ENCODE data around the gene SYNGAP1. TPM values are rescaled to one million over a fixed set of nuclear protein-coding genes. Genes with fewer than 3 reads are reported as not detected.
A peak's percentile ranks its signal among the peaks of the same experiment; 100 is the strongest.
"Not testable (repeated sequence)": the region's sequence is repeated elsewhere in the genome, so short reads cannot be mapped to it uniquely, and the experiment has no call there.

SYNGAP1 gene
- total and polyA plus RNA-seq, 2 donors, result 9.8 to 19.6 TPM

DNA sequence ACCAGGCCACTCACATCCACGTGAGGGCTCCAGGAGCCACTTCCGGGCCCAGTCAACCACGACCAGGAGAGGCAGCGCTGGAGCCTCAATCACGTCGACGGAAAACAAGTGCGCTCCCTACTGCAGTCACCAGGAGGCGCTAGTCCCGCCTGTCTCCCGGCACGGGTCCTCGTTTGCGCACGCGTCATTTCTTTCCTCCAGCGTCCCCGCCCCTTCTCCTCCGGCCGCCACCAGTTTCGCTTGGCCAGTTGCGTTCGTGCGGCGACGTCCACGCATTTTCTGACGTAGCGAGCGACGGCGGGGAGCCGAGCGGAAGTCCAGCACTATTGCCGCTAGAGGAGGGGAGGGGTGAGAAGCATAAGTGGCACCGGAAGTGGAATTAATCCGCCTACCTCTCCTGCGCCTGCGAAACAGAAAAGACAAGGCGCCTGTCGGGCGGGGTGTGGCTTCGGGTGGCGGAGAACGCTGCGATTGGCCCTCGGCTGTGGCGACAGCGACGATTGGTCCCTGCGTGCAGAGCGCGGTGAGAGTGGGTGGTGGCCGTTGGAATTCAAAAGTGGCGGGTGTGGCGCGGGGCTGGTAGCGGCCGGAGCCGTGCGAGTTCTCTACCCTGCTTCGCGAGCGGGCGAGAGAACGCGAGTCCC, 28.5 kb upstream of the SYNGAP1 start, which contains the start of gene KIFC1:
TSS of gene KIFC1 (plus strand) at position 546 of the 644 bp plus-strand sequence. CDS start 163 bp downstream, outside the sequence.
- no peaks in the 10 kb centered on the region for H3K4me1 ChIP-seq (ENCODE audit: insufficient read depth)
- DNase-seq (ENCODE audit: extremely low spot score), result peak; percentile 99
- peak within 1 kb of the TSS; percentile 85 for H3K27ac ChIP-seq (ENCODE audit: low read depth)
- under 1% methylated on average over 67 of the region's 67 CpGs for WGBS
- H3K4me3 ChIP-seq (ENCODE audit: low read depth, low read length), result peak within 1 kb of the TSS; percentile 9
- no peaks in the 10 kb centered on the region for H3K36me3 ChIP-seq (ENCODE audit: insufficient read depth)

DNA sequence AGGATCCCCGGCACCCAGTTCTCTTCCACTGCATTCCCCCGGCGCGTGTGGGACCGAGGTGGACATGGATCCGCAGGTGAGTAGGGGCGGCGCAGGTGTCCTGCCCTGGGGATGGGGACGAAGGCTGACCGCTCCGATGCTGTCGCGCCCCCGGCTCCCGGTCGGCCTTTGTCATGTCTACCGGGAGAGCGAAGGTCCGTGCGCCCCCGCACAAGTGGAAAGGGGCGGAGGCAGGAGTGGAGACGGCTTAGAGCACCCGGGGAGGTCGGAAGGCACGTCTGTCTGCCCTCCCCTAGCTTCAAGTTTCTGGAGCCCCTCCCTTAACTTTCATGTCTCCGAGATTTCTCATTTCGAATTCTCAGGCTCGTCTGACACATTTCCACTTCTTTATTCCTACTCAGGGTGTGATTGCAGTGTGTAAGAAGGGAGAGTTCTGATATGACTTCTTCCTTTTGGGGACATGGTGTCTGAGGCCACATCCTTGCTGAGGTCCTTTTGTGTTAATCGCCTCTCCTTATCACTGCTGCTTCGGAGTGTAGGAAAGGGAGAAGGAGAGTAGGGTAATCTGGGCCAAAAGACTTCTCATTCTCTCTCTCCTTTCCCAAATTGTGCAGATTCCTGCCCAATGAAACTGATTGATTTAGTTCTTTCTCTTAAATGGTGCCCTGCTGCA, 27.8 kb upstream of the SYNGAP1 start:
- H3K27ac ChIP-seq (ENCODE audit: low read depth), result peak overlapping the region; percentile 60
- under 1% methylated on average over 31 of the region's 31 CpGs for WGBS
- H3K4me3 ChIP-seq (ENCODE audit: low read depth, low read length), result peak overlapping the region; percentile 9
- H3K36me3 ChIP-seq (ENCODE audit: insufficient read depth), result no peaks in the 10 kb centered on the region
- no peak for DNase-seq (ENCODE audit: extremely low spot score)
- no peaks in the 10 kb centered on the region for H3K4me1 ChIP-seq (ENCODE audit: insufficient read depth)

DNA sequence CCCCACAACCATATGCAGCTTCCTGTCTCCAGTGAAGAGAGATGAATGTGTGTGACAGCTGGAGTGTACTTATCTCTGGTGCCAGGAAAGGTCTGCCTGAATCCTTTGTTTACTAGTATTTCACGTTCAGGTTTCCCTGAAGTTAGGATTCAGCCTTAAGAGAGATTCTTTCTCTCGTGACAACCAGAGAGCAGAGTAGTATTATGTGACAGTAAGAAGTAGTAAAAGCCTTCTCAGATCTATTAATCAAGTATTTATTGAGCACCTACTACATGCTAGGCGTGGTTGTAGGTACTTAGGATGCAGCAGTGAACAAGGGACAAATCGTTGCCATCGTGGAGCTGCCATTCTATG, 27.3 kb upstream of the SYNGAP1 start:
- 37% methylated on average over 5 of the region's 5 CpGs for WGBS
- no peak for DNase-seq (ENCODE audit: extremely low spot score)
- Histone ChIP-seq H3K36me3 (ENCODE audit: insufficient read depth) (no peaks in the 10 kb centered on the region), H3K27ac (ENCODE audit: low read depth) (no peak overlapping the region), H3K4me1 (ENCODE audit: insufficient read depth) (no peaks in the 10 kb centered on the region), H3K4me3 (ENCODE audit: low read depth, low read length) (no peak overlapping the region)

DNA sequence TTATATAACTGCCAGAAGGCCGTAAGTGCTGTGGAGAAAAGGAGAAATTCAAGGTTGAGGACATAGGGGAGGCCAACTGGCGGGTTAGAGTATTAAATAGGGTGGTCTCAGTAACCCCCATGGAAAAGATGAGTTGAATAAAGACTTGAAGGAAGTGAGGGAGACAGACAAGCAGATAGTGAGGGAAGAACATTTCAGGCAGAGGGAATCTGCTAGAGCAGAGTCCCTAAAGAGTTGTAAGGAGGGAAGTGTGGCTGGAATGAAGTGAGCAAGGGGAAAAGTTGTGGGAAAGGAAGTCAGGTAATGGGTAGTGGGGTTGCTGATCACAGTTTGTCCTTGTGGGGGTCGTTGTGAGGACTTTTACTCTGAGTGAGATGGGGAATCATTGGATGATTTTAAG, 26.9 kb upstream of the SYNGAP1 start:
- Histone ChIP-seq H3K36me3 (ENCODE audit: insufficient read depth) (no peaks in the 10 kb centered on the region), H3K27ac (ENCODE audit: low read depth) (no peak overlapping the region), H3K4me1 (ENCODE audit: insufficient read depth) (no peaks in the 10 kb centered on the region), H3K4me3 (ENCODE audit: low read depth, low read length) (no peak overlapping the region)
- no peak for DNase-seq (ENCODE audit: extremely low spot score)
- 57% methylated on average over 3 of the region's 3 CpGs for WGBS

GRCh38 chr6:33397541-33397940, 22.3 kb upstream of the SYNGAP1 start:
- no peak for DNase-seq (ENCODE audit: extremely low spot score)
- 43% methylated on average over 1 of the region's 1 CpG for WGBS
- no peak overlapping the region for H3K4me3 ChIP-seq (ENCODE audit: low read depth, low read length)
- H3K36me3 ChIP-seq (ENCODE audit: insufficient read depth), result no peaks in the 10 kb centered on the region
- H3K4me1 ChIP-seq (ENCODE audit: insufficient read depth), result no peaks in the 10 kb centered on the region
- no peak overlapping the region for H3K27ac ChIP-seq (ENCODE audit: low read depth)

GRCh38 chr6:33398601-33399000, 21.3 kb upstream of the SYNGAP1 start:
- H3K4me3 ChIP-seq (ENCODE audit: low read depth, low read length); DNase-seq (ENCODE audit: extremely low spot score); H3K36me3 ChIP-seq (ENCODE audit: insufficient read depth); H3K27ac ChIP-seq (ENCODE audit: low read depth); H3K4me1 ChIP-seq (ENCODE audit: insufficient read depth): not testable (repeated sequence)
- 94% methylated on average over 3 of the region's 3 CpGs for WGBS

DNA sequence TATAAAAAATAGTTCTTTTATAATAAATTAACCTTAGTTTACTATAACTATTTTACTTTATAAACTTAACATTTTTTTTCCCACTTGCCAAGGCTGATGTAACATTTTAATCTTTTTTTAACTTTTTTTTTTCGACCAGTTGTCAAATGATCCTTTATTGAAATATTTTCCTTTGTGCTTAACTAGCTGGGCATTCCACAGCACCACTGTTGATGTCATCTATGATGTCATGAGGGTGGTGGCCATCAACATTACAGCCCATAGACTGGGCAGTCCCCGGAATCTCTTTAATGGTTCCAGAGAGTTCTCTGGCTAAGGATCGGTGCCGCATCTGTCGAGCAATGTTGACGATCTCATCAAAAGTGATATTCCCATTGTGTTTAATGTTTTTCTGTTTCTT, 20.0 kb upstream of the SYNGAP1 start:
- WGBS, result 95% methylated on average over 6 of the region's 6 CpGs
- H3K4me3 ChIP-seq (ENCODE audit: low read depth, low read length); DNase-seq (ENCODE audit: extremely low spot score); H3K27ac ChIP-seq (ENCODE audit: low read depth); H3K36me3 ChIP-seq (ENCODE audit: insufficient read depth); H3K4me1 ChIP-seq (ENCODE audit: insufficient read depth): not testable (repeated sequence)

GRCh38 chr6:33404884-33405283, 15.0 kb upstream of the SYNGAP1 start:
- 95% methylated on average over 17 of the region's 17 CpGs for WGBS
- Histone ChIP-seq H3K4me3 (ENCODE audit: low read depth, low read length) (no peak overlapping the region), H3K4me1 (ENCODE audit: insufficient read depth) (no peaks in the 10 kb centered on the region), H3K36me3 (ENCODE audit: insufficient read depth) (no peaks in the 10 kb centered on the region), H3K27ac (ENCODE audit: low read depth) (no peak overlapping the region)
- DNase-seq (ENCODE audit: extremely low spot score), result no peak

GRCh38 chr6:33405386-33405940, 14.4 kb upstream of the SYNGAP1 start:
- H3K27ac ChIP-seq (ENCODE audit: low read depth), result no peak overlapping the region
- WGBS, result 92% methylated on average over 15 of the region's 15 CpGs
- H3K4me3 ChIP-seq (ENCODE audit: low read depth, low read length), result no peak overlapping the region
- H3K4me1 ChIP-seq (ENCODE audit: insufficient read depth), result no peaks in the 10 kb centered on the region
- DNase-seq (ENCODE audit: extremely low spot score), result no peak
- H3K36me3 ChIP-seq (ENCODE audit: insufficient read depth), result no peaks in the 10 kb centered on the region

GRCh38 chr6:33406126-33406525, 13.7 kb upstream of the SYNGAP1 start:
- no peaks in the 10 kb centered on the region for H3K36me3 ChIP-seq (ENCODE audit: insufficient read depth)
- WGBS, result 94% methylated on average over 17 of the region's 17 CpGs
- no peak for DNase-seq (ENCODE audit: extremely low spot score)
- no peak overlapping the region for H3K4me3 ChIP-seq (ENCODE audit: low read depth, low read length)
- no peaks in the 10 kb centered on the region for H3K4me1 ChIP-seq (ENCODE audit: insufficient read depth)
- no peak overlapping the region for H3K27ac ChIP-seq (ENCODE audit: low read depth)

DNA sequence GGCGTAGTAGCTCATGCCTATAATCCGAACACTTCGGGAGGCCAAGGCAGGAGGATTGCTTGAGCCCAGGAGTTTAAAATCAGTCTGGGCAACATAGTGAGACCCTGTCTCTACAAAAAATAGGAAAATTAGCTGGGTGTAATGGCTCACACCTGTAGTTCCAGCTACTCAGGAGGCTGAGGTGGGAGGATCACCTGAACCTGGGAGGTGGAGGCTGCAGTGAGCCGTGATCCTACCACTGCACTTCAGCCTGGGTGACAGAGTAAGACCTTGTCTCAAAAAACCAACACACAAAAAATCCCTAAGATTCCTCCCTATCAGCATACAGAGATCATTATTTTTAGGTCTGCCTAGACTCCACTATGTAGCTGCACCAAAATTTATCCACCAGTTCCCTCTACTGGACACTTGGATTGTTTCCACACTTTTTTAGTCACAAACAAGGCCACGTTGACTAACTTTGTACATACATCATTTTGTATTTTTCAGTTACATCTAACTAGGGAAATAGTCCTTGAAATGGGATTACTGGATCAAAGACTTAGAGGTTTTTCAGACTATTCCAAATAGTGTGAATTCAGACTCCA, 12.6 kb upstream of the SYNGAP1 start:
- H3K36me3 ChIP-seq (ENCODE audit: insufficient read depth), result no peaks in the 10 kb centered on the region
- no peaks in the 10 kb centered on the region for H3K4me1 ChIP-seq (ENCODE audit: insufficient read depth)
- no peak for DNase-seq (ENCODE audit: extremely low spot score)
- 81% methylated on average over 5 of the region's 5 CpGs for WGBS
- no peak overlapping the region for H3K27ac ChIP-seq (ENCODE audit: low read depth)
- no peak overlapping the region for H3K4me3 ChIP-seq (ENCODE audit: low read depth, low read length)

- Histone ChIP-seq H3K4me3 (ENCODE audit: low read depth, low read length) (peak overlapping the region; percentile 92), H3K4me1 (ENCODE audit: insufficient read depth) (no peaks in the 10 kb centered on the region), H3K27ac (ENCODE audit: low read depth) (peak overlapping the region; percentile 95), H3K36me3 (ENCODE audit: insufficient read depth) (no peaks in the 10 kb centered on the region)
- peak; percentile 89 for DNase-seq (ENCODE audit: extremely low spot score)
- WGBS, result under 1% methylated on average over 65 of the region's 65 CpGs
Measured at GRCh38 chr6:33410050-33410710, 9.7 kb upstream of the SYNGAP1 start.

DNA sequence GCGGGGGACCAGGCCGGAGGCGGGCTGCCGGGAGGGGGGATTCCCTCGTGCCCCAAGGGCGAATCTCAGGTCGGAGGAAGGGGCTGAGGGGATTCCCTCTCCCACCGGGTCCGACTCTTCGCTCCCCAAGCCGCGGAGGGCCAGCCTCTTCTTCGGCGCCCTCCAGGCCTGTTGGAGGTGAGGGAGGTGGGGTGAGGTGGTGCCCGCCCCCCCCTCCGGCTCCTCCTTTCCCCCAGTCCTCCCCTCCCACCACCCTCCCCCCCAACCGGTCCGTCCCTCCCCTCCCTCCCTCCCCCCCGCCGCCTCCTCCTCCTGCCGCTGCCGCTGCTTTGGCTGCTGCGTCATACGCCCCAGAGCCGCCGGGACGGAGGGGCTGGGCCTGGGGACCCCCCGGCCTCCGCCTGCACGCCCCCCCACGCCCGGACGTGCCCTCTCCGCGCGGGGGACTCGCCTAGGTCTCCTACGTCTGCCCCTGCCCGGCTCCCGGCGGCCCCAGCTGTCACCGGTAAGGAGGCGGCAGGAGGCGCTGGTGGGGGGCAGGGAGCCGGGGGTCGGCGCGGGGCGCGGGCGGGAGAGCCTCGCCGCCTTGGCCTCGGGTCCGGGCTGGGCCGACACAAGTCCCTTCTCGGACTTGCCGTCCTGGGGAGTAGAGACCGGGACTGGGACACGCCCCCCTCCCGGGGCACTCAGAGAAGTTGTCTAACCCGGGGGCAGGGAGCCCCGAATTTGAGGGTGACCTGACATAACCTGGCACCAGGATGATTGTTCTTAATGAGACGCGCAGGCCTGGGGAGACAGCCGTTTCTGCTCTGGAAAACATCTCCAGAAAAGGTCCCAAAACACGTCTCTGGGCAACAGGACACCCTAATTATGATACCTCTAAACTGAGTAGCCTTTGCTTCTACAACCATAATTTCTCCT, 8.9 kb upstream of the SYNGAP1 start, which contains the start of gene PHF1:
TSS of gene PHF1 (plus strand) at position 304 of the 921 bp plus-strand sequence. CDS start 1,250 bp downstream, outside the sequence.
- H3K4me1 ChIP-seq (ENCODE audit: insufficient read depth), result no peaks in the 10 kb centered on the region
- H3K27ac ChIP-seq (ENCODE audit: low read depth), result peak within 1 kb of the TSS; percentile 95
- no peaks in the 10 kb centered on the region for H3K36me3 ChIP-seq (ENCODE audit: insufficient read depth)
- DNase-seq (ENCODE audit: extremely low spot score), result no peak
- peak within 1 kb of the TSS; percentile 92 for H3K4me3 ChIP-seq (ENCODE audit: low read depth, low read length)
- under 1% methylated on average over 63 of the region's 67 CpGs for WGBS

All from urinary bladder (tissue), 4 donors.